COLO829 (cell line): ENCODE results near the gene LDLRAD3.
A peak's percentile ranks its signal among the peaks of the same experiment; 100 is the strongest.
"Not testable (repeated sequence)": the region's sequence is repeated elsewhere in the genome, so short reads cannot be mapped to it uniquely, and the experiment has no call there.

ENCODE experiments used
- DNase-seq: peaks from one replicate; pipeline ENCODE4 v3.0.0; 2012; ENCODE audit warnings: low spot score

The LDLRAD3 gene, protein sequence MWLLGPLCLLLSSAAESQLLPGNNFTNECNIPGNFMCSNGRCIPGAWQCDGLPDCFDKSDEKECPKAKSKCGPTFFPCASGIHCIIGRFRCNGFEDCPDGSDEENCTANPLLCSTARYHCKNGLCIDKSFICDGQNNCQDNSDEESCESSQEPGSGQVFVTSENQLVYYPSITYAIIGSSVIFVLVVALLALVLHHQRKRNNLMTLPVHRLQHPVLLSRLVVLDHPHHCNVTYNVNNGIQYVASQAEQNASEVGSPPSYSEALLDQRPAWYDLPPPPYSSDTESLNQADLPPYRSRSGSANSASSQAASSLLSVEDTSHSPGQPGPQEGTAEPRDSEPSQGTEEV

GRCh38 chr11:35943713-35944502 lies at the start of gene LDLRAD3:
Gene LDLRAD3 (plus strand): TSS chr11:35944062. CDS start chr11:35944099, 37 bp downstream.
- peak; percentile 56 for DNase-seq

DNA sequence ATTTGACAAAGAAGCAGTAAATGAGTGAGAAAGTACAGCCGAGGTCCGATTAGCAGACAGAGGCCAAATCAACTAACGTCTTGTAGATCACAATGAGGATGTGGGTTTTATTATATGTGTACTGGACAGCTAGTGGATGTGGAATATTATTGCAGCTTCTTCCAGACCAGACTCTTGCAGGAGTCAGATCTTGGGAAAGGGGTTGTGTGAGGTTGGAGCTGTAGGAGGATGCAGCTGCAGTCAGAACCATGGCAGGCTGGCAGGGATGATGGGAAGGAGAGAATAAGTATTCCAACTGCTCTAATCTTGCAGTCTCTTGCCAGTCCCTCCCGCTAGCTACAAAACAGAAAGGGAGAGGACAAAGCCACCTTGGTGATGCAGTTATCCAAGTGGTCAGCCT lies 46.8 kb upstream of the LDLRAD3 start:
- no peak for DNase-seq

DNA sequence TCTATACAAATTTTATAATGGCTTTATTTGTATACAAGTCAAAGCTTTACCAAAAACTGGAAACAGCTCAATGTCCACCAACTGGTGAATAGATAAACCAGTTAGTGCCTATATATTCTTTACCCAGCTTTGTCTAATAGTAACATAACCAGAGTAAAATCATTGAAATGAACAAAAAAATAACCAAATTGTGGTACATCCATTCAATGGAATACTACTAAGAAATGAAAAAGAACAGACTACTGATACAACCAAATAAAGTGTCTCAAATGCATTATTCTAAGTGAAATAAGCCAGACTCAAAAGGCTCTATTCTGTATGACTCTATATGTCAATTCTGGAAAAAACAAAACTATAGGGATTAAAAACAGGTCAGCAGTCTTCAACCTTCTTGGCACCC lies 40.9 kb upstream of the LDLRAD3 start:
- DNase-seq: no peak

DNA sequence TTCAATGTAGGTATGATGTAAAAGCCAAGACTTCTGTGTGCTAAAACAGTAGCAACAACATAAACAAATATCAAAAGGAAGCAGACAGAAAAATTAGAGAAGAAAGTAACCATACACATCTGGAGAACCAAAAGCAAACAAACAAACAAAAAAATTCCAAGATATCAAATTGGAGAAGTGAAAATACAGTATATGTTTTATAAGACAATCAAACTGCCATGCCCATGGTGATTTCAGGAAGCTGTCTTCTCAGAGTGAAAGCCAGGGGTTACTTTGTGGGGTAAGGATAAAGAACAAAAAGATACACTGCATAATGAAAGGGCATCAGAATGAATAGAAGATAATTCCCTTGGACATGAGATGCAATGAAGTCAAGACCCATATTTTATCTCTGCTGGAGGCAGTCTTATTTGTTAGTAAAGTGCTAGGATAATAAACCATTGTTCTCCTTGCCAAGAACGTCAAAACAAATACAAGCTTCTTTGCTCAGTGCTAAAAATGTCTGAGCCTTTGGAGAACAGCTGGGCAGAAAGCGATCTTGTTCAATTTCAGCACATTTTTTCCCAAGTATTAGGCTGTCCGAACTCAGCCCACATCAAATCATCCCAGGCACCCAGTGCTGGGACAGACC lies 38.1 kb upstream of the LDLRAD3 start:
- DNase-seq: peak; percentile 78

- DNase-seq: no peak
Measured at GRCh38 chr11:35906277-35906661, 37.6 kb upstream of the LDLRAD3 start.

DNA sequence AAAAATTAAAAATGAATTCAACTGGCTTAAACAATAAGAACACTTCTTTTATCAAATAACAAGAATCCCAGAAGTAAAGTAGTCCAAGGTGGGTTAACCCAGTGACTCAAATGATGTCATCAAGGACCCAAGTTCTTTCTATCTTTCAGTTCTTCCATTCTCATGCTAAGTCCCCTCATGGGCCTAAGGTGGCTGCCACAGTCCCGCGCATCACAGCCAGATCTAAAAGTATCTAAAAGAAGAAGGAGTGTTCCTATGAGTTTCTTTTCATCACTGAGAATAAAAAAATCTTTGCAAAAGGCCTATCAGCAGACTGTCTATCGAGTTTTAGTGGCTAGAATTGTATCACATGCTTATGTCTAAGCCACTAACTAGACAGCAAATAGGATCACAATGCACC lies 37.2 kb upstream of the LDLRAD3 start:
- DNase-seq: no peak

DNA sequence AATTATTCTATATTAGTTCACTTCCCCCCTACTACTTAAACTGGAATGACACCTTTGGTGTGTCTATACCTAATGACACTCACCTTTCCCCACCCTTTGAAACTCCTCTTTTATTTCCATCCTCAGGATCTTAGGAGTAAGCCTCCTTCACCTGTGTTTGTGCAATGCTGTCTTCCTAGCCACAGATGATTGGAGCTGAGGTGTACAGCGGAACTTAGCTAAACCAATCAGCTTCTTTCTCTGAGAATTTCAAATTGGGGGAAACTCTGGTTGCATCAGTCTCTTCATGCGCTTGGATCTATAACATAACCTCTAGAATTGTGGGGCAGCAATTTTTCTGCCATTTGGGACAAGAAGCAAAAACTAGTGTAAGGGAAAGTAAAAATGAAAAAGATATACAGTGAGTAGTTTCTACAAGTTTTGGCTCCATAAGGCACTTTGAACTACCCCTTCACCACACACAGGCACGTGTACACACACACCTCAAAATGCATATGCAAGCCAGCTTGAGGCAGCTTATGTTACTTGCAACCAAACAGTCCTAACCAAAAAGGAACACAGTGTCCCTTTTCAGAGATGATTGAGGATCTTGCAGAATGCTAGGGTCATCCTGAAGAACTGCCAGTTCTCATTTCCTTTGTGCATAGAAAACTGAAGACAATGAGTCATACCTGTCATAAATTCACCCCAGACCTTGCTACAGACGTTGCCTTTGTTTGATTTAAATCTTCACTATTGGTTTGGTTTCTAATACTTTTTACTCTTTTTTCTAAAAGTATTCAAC lies 36.0 kb upstream of the LDLRAD3 start:
- peak; percentile 79 for DNase-seq

DNA sequence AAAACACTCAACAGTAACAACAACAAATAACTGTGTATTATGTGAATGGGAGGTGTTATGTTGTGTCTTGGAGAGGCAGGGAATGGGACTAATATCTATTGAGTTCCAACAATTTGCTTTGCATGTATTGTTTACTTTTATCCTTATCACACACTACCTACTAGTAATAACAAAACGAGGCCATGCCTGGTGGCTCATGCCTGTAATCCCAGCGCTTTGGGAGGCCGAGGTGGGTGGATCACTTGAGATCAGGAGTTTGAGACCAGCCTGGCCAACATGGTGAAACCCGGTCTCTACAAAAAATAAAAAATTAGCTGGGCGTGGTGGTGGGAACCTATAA lies 35.5 kb upstream of the LDLRAD3 start:
- DNase-seq: not testable (repeated sequence)

- DNase-seq: no peak
Measured at GRCh38 chr11:35909511-35910265, 34.2 kb upstream of the LDLRAD3 start.

- DNase-seq: no peak
Measured at GRCh38 chr11:35911013-35911412, 32.8 kb upstream of the LDLRAD3 start.

GRCh38 chr11:35911616-35912165 lies 32.2 kb upstream of the LDLRAD3 start:
- no peak for DNase-seq

GRCh38 chr11:35912436-35912835 lies 31.4 kb upstream of the LDLRAD3 start:
- not testable (repeated sequence) for DNase-seq

DNA sequence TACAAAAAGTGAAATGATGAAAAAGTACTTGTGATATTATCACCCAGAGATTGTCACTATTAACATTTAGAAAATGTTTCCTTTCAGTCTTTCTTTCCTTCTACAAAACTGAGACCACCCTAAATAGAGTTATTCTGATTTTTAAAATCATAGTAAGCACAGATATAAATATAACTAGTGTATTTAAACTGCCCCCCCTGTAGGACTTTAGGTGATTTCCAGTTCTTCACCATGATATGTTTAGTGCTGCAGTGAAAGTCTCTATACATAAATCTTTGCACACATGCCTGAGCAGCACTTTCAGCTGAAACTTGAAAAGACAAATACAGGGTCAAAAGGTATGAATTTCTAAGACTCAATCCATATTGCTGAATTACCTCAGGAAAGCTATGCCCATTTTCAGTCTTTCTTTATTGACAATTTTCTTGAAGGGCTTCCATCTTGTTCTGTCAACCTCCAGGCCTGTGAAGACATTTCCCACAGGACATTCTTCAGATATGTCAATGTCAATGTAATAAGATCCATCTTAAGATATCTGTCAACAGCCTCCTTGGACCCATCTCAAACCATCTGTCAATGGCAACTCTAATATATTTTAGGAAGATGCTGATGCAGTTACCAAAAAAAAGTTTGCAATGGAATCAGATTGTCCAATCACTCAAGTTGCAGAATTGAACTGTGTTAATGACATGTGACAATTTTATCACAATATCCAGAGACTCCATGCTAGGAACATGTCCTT lies 30.8 kb upstream of the LDLRAD3 start:
- no peak for DNase-seq

- DNase-seq: no peak
Measured at GRCh38 chr11:35914816-35915215, 29.0 kb upstream of the LDLRAD3 start.

GRCh38 chr11:35916270-35916669 lies 27.6 kb upstream of the LDLRAD3 start:
- DNase-seq: no peak

- DNase-seq: no peak
Measured at GRCh38 chr11:35917676-35918075, 26.2 kb upstream of the LDLRAD3 start.

DNA sequence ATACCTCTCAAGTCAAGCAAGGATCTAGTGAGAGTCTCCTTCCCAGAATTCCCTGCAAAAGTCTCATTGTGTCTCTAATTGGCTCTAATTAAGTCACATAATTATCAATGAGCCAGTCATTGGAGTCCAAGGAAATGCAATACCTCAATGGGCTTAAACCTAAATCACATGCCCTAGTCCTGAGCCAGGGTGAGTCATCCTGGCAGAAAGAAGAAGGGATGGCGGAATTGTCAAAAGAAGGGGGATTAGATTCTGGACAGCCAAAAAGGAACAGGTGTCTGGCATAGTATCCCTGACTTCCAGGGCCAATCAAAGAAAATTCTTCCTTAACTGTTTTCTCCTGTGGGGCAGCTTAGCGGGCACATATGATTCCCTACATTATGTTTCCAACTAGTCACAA lies 25.1 kb upstream of the LDLRAD3 start:
- DNase-seq: peak; percentile 74

GRCh38 chr11:35919244-35919643 lies 24.6 kb upstream of the LDLRAD3 start:
- DNase-seq: peak; percentile 97

DNA sequence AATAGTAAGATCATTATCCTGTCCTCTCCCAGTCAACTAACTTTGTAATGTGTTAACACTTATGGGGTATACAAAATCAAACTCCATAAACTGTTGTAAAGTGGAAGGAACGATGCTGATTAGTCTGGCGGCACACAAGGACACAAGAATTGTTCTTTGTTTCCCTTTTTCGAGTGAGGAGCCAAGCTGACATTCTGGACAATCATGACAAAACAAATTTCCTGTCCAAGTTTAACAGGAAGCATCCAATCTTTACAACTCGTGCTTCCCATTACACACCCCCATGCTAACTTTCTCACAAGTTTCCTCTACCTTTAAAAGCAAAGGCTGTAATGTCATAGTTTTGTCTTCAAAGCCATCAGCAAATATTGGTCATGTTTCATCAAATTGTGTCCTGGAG lies 20.4 kb upstream of the LDLRAD3 start:
- no peak for DNase-seq

GRCh38 chr11:35924811-35925210 lies 19.1 kb upstream of the LDLRAD3 start:
- DNase-seq: no peak

GRCh38 chr11:35927104-35927503 lies 16.8 kb upstream of the LDLRAD3 start:
- DNase-seq: no peak
